ENCODE measurements around the gene ACBD3. TPM values are rescaled to one million over a fixed set of nuclear protein-coding genes. Genes with fewer than 3 reads are reported as not detected.

The ACBD3 gene
- total and polyA plus RNA-seq, 2 of the 8 experiments (the other 6 are each of a cell fraction or from before 2014, with no cell fraction given): 8.4 to 29.4 TPM

DNA sequence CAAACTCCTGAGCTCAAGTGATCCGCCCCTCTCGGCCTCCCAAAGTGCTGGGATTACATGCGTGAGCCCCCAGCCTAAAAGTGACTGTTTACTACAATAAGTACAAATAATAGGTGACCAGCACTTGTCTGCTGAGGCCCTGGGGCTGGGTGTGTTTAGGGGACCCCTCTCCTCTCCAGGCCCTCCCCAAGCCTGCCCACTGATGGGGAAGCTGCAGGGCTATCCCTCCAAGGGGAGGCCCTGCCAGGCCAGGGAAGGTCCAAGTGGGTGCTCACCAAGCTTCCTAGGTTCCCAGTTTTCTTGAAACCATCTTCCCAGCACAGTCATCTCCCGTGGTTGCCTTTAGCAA, 63.4 kb downstream of the ACBD3 start:
- no peaks in the 10 kb centered on the region for H3K9me3 ChIP-seq (ENCODE audit: insufficient read depth in 2 of 2, low read depth in 1 of 2, low read length in 1 of 2)
- H3K79me1 ChIP-seq (ENCODE audit: low read depth, low read length): no peaks in the 10 kb centered on the region
- no peak overlapping the region for H3K23ac ChIP-seq (ENCODE audit: insufficient read length)
- no peak overlapping the region for H3K56ac ChIP-seq (replicated peaks; ENCODE audit: insufficient read length, low read depth, low read length)
- H3K18ac ChIP-seq (ENCODE audit: extremely low read depth, low read length): peak overlapping the region; percentile 42; the same call in 1 of the 2 replicates
- no peak overlapping the region for H2AK5ac ChIP-seq (ENCODE audit: low read depth, low read length)
- H3K79me2 ChIP-seq (ENCODE audit: control insufficient read depth in 1 of 2, insufficient read depth in 2 of 2, low read length in 2 of 2): no peaks in the 10 kb centered on the region
- DNase-seq (ENCODE audit: low read depth in 1 of 2, low spot score in 2 of 2) (no peak), FAIRE-seq (no peak)
- H4K8ac ChIP-seq (ENCODE audit: extremely low read depth, insufficient read depth, low read length): no peak overlapping the region
- peak overlapping the region in 1 of 4 experiments; percentile 89; a peak in 1 of 8 replicates for H3K4me3 ChIP-seq (ENCODE audit: extremely low read depth in 1 of 4, insufficient read depth in 2 of 4, low read depth in 3 of 4, low read length in 4 of 4)
- ChIA-PET POLR2A (ENCODE audit: partially characterized antibody) (interaction anchor here (0.9 to 5.0 kb wide), 12 partner anchors 10 to 184 kb away, joined by 3 to 47 read pairs (median 5); partner anchors contain the start of gene H3-3A), CTCF (ENCODE audit: partially characterized antibody) (interaction anchor here (1.0 to 9.1 kb wide), 19 partner anchors 10 to 223 kb away, joined by 3 to 139 read pairs (median 5); no protein-coding TSS in a partner anchor)
- H3K36me3 ChIP-seq (ENCODE audit: control insufficient read depth in 2 of 4, insufficient read depth in 4 of 4, low read length in 3 of 4): no peaks in the 10 kb centered on the region
- H4K5ac ChIP-seq (ENCODE audit: insufficient read length, low read depth, low read length): no peak overlapping the region
- H3K4me1 ChIP-seq (replicated peaks in 1 of 4; ENCODE audit: control insufficient read depth in 3 of 4, insufficient read depth in 4 of 4, low read length in 3 of 4): peaks cover 4 to 32% (median 18%) of the 10 kb centered on the region in 4 experiments
- H2BK120ac ChIP-seq (replicated peaks; ENCODE audit: low read depth, low read length): no peak overlapping the region
- no peak for TF ChIP-seq CHD2 (IDR thresholded peaks at IDR 0.05; ENCODE audit: low read length)
- TF ChIP-seq POLR2AphosphoS5 (IDR thresholded peaks at IDR 0.05; ENCODE audit: low read depth, low read length): no peak
- no peak for TF ChIP-seq RAD21 (IDR thresholded peaks at IDR 0.05 in 1 of 2, conservative IDR thresholded peaks at IDR 0.05 in 1 of 2; ENCODE audit: low read depth in 2 of 2, low read length in 2 of 2)
- no peak for TF ChIP-seq NANOG (IDR thresholded peaks at IDR 0.05; ENCODE audit: insufficient read depth, low read depth, low read length, poor library complexity, severe bottlenecking)
- TF ChIP-seq TAF7 (optimal IDR thresholded peaks at IDR 0.05; ENCODE audit: borderline replicate concordance, low read depth, low read length): no peak
- no peak for TF ChIP-seq RFX5 (IDR thresholded peaks at IDR 0.05; ENCODE audit: borderline replicate concordance, low read depth, low read length)
- TF ChIP-seq SIX5 (IDR thresholded peaks at IDR 0.05; ENCODE audit: low read depth, low read length): no peak
- peak overlapping the region in 1 of 2 experiments; percentile 84; a peak in 1 of 4 replicates for H3K4me2 ChIP-seq (ENCODE audit: insufficient read depth in 1 of 2, low read depth in 2 of 2, low read length in 2 of 2)
- peak overlapping the region; percentile 90; the same call in 1 of the 2 replicates for H2BK12ac ChIP-seq (ENCODE audit: low read depth, low read length)
- no peak overlapping the region for H3K4ac ChIP-seq (replicated peaks; ENCODE audit: insufficient read length, low read depth, low read length)
- H2BK20ac ChIP-seq (ENCODE audit: low read length): 0 out of 2 replicates have a peak overlapping the region, but pooled peaks have one; percentile 61
- peaks cover 0 to 7% (median 4%) of the 10 kb centered on the region in 4 experiments; a peak in 3 of 7 replicates for H3K27me3 ChIP-seq (replicated peaks in 1 of 4; ENCODE audit: control insufficient read depth in 3 of 4, extremely low read depth in 1 of 4, insufficient read depth in 3 of 4, low read length in 3 of 4)
- H4K20me1 ChIP-seq (replicated peaks in 1 of 2; ENCODE audit: control insufficient read depth in 1 of 2, insufficient read depth in 2 of 2, low read length in 2 of 2): no peaks in the 10 kb centered on the region
- peak overlapping the region; percentile 99; the same call in 1 of the 2 replicates for H2BK15ac ChIP-seq (ENCODE audit: low read length)
- no peak overlapping the region for H3K14ac ChIP-seq (ENCODE audit: insufficient read length)
- peaks cover 6% of the 10 kb centered on the region; the same call in 1 of the 2 replicates for H3K23me2 ChIP-seq (ENCODE audit: low read depth, low read length)
- H3K27ac ChIP-seq (ENCODE audit: low read depth, low read length): no peak overlapping the region
- H3K9ac ChIP-seq (replicated peaks in 1 of 4; ENCODE audit: extremely low read depth in 1 of 4, low read depth in 3 of 4, low read length in 3 of 4): no peak overlapping the region
- no peak overlapping the region for H2AFZ ChIP-seq (ENCODE audit: low read length)
- H4K91ac ChIP-seq (replicated peaks; ENCODE audit: insufficient read length, low read length): no peak overlapping the region
- 0 out of 2 replicates have a peak overlapping the region, but pooled peaks have one; percentile 39 for H2BK5ac ChIP-seq (ENCODE audit: low read depth, low read length)
- WGBS, 2 experiments (ENCODE audit: extremely low coverage in 1 of 2, insufficient coverage in 1 of 2, insufficient read length in 1 of 2, insufficient replicate concordance in 2 of 2, low coverage in 1 of 2, low lambda C conversion rate in 2 of 2, missing lambda C conversion rate in 1 of 2): 83% methylated on average over 4 of the region's 4 CpGs; no CpG with 5 or more reads in 1 of the 2 experiments
